Astrocyte (in vitro differentiated cells and primary cell): ENCODE data around the gene TPBG. TPM values are rescaled to one million over a fixed set of nuclear protein-coding genes. Genes with fewer than 3 reads are reported as not detected.

Experiments
- DNase-seq: peaks from one replicate; pipeline ENCODE4 v3.0.0-alpha.2; 2010; ENCODE audit warnings: low read depth
- FAIRE-seq: peaks from 2 replicates; lab custom pipeline; 2011; peaks lifted over from hg19 to GRCh38; lab: Jason Lieb, UNC
- H2AFZ ChIP-seq: 2 replicates; pipeline ENCODE4 v1.6.0; 2012; ENCODE audit warnings: low read depth, low read length, inconsistent platforms
- H3K27ac ChIP-seq: 2 replicates; pipeline ENCODE4 v1.5.1; 2011; ENCODE audit warnings: low read depth, low read length, inconsistent platforms
- H3K27me3 ChIP-seq: 2 replicates; pipeline ENCODE4 v1.6.0; 2011; ENCODE audit warnings: low read length, inconsistent platforms; ENCODE audit not compliant: insufficient read depth
- H3K36me3 ChIP-seq: 2 replicates; pipeline ENCODE4 v1.5.1; 2011; ENCODE audit warnings: low read length, inconsistent platforms; ENCODE audit not compliant: insufficient read depth
- H3K4me1 ChIP-seq: 2 replicates; pipeline ENCODE4 v1.5.1; 2011; ENCODE audit warnings: low read length, inconsistent platforms; ENCODE audit not compliant: insufficient read depth
- H3K4me2 ChIP-seq: 2 replicates; pipeline ENCODE4 v1.6.0; 2012; ENCODE audit warnings: low read length, inconsistent platforms
- H3K4me3 ChIP-seq: 2 replicates; pipeline ENCODE4 v1.5.1; 2011; ENCODE audit warnings: low read depth, mild to moderate bottlenecking, low read length, inconsistent platforms; ENCODE audit not compliant: insufficient read depth
- H3K79me2 ChIP-seq: 2 replicates; pipeline ENCODE4 v1.6.0; 2012; ENCODE audit warnings: mild to moderate bottlenecking, low read length, inconsistent platforms; ENCODE audit not compliant: insufficient read depth
- H3K9ac ChIP-seq: 2 replicates; pipeline ENCODE4 v1.6.0; 2012; ENCODE audit warnings: mild to moderate bottlenecking, low read length, inconsistent platforms
- H3K9me3 ChIP-seq: 2 replicates; pipeline ENCODE4 v1.5.1; 2012; ENCODE audit warnings: low read depth, mild to moderate bottlenecking, low read length, inconsistent platforms; ENCODE audit not compliant: insufficient read depth
- H4K20me1 ChIP-seq: 2 replicates; pipeline ENCODE4 v1.6.0; 2012; ENCODE audit warnings: low read length, inconsistent platforms; ENCODE audit not compliant: insufficient read depth
- H3K27ac Mint-ChIP-seq: one replicate; pipeline ENCODE4 v1.8.0; 2021; ENCODE audit warnings: mild to moderate bottlenecking, mixed read lengths; ENCODE audit not compliant: unreplicated experiment
- H3K27me3 Mint-ChIP-seq: one replicate; pipeline ENCODE4 v1.8.0; 2021; ENCODE audit warnings: low read depth, mixed read lengths; ENCODE audit not compliant: unreplicated experiment
- H3K36me3 Mint-ChIP-seq: one replicate; pipeline ENCODE4 v1.8.0; 2021; ENCODE audit warnings: low read depth, mixed read lengths; ENCODE audit not compliant: unreplicated experiment
- H3K4me1 Mint-ChIP-seq: one replicate; pipeline ENCODE4 v1.8.0; 2021; ENCODE audit warnings: low read depth, mixed read lengths; ENCODE audit not compliant: unreplicated experiment
- H3K4me3 Mint-ChIP-seq: one replicate; pipeline ENCODE4 v1.8.0; 2021; ENCODE audit warnings: mild to moderate bottlenecking, moderate library complexity, mixed read lengths; ENCODE audit not compliant: unreplicated experiment
- H3K9me3 Mint-ChIP-seq: one replicate; pipeline ENCODE4 v1.8.0; 2021; ENCODE audit warnings: mild to moderate bottlenecking, mixed read lengths; ENCODE audit not compliant: unreplicated experiment
- CTCF ChIP-seq: IDR thresholded peaks from 2 replicates; pipeline ENCODE4 v1.5.1; 2011; ENCODE audit warnings: low read depth, mild to moderate bottlenecking, inconsistent platforms, low read length, moderate library complexity; ENCODE audit not compliant: insufficient read depth
- EZH2 ChIP-seq: IDR thresholded peaks from 2 replicates; pipeline ENCODE4 v1.6.1; 2012; ENCODE audit warnings: mild to moderate bottlenecking, low read length, inconsistent platforms; ENCODE audit not compliant: insufficient read depth
- total RNA-seq: library from RNA; stranded (reverse); gene quantifications from 2 replicates; pipeline ENCODE4 v1.2.1, GENCODE V29; 2021

The TPBG gene
- total RNA-seq, 1 donor from 2014 or later = 26.0 TPM

GRCh38 chr6:82329766-82330165 lies 33.9 kb upstream of the TPBG start:
- no peaks in the 10 kb centered on the region for H3K36me3 ChIP-seq
- FAIRE-seq = no peak
- H4K20me1 ChIP-seq = no peaks in the 10 kb centered on the region
- no peaks in the 10 kb centered on the region for H3K9me3 ChIP-seq
- Mint-ChIP-seq H3K9me3 (no peaks in the 10 kb centered on the region), H3K4me3 (no peak overlapping the region), H3K27me3 (no peaks in the 10 kb centered on the region), H3K4me1 (peaks cover 7% of the 10 kb centered on the region), H3K27ac (no peak overlapping the region), H3K36me3 (no peaks in the 10 kb centered on the region)
- H3K9ac ChIP-seq = no peak overlapping the region
- H2AFZ ChIP-seq = no peak overlapping the region
- no peaks in the 10 kb centered on the region for H3K4me1 ChIP-seq
- no peak overlapping the region for H3K27ac ChIP-seq
- DNase-seq = no peak
- H3K4me2 ChIP-seq = no peak overlapping the region
- TF ChIP-seq CTCF (no peak), EZH2 (no peak)
- no peak overlapping the region for H3K4me3 ChIP-seq
- H3K27me3 ChIP-seq = no peaks in the 10 kb centered on the region
- no peaks in the 10 kb centered on the region for H3K79me2 ChIP-seq

DNA sequence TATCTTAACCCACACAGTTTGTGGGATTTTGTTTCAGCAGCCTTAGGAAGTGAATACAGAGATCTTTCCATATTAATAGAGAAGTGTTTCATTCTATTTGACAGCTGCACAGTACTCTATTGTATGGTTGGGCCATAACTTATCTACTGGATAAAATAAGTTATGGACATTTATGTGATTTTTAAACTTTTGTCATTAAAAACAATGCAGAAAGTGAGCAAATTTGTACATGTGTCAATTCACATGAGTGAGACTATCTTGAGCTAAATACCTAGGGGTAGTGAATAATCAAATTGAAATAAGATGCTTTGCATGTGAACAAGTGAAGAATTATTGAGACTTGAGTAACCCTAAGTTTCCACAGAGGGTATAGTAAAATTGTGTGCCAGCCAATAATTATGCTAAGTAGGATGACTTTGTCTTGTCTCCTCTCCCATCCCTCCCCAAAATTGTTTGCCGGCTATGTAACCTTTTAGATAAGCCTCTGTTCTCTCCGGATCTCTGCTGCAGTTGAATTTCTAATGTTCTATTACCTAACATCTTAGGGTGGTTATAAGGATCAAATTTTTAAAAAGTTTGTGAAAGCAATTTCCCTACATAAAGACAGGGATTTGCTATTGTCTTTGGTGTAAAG lies 33.3 kb upstream of the TPBG start:
- no peak overlapping the region for H3K4me3 Mint-ChIP-seq
- Histone ChIP-seq H3K4me1 (no peaks in the 10 kb centered on the region), H3K27me3 (no peaks in the 10 kb centered on the region), H3K36me3 (no peaks in the 10 kb centered on the region), H3K27ac (no peak overlapping the region), H3K9ac (no peak overlapping the region), H3K9me3 (no peaks in the 10 kb centered on the region), H4K20me1 (no peaks in the 10 kb centered on the region), H2AFZ (no peak overlapping the region), H3K4me3 (no peak overlapping the region), H3K4me2 (no peak overlapping the region), H3K79me2 (no peaks in the 10 kb centered on the region)
- no peaks in the 10 kb centered on the region for H3K9me3 Mint-ChIP-seq
- FAIRE-seq = no peak
- H3K27me3 Mint-ChIP-seq = no peaks in the 10 kb centered on the region
- H3K36me3 Mint-ChIP-seq = no peaks in the 10 kb centered on the region
- no peak for TF ChIP-seq CTCF
- TF ChIP-seq EZH2 = no peak
- DNase-seq = no peak
- H3K27ac Mint-ChIP-seq = no peak overlapping the region
- H3K4me1 Mint-ChIP-seq = peaks cover 7% of the 10 kb centered on the region

DNA sequence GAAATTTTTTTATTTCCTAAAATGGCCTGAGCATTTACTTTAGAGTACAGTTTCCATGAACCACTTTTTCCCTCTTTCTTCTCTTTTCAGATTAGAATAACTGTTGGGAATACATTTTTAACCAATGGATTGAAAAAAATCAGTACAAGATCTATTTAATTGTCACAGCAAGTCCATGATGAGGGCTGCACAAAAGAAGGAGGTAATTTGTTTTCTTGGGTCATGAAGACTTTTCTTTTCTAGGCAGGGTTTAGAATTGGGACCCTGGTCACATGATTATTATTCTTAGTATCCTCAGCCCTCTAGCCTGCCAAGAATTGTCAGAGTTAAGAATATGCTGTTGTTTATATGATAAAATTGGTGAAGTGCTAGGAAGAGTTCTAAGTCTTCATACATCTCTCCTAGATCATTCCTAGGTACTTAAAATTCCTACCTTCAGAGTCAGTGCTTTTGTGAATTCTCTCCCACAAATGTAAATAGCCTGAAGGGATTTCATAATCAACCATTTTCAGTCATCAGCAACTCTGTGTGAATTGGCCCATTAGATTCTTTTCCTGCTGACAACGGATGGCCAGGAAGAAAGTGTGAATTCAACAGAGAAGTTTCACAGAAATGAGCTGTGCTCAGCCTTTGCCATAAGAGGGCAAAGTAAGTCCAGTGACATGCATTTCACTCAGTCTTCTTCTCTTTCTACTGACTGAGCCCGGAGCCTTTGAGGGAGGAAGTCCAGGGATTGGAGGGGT lies 32.4 kb upstream of the TPBG start:
- Histone ChIP-seq H3K4me3 (no peak overlapping the region), H3K4me2 (no peak overlapping the region), H4K20me1 (no peaks in the 10 kb centered on the region), H2AFZ (no peak overlapping the region), H3K36me3 (no peaks in the 10 kb centered on the region), H3K79me2 (no peaks in the 10 kb centered on the region), H3K9ac (no peak overlapping the region), H3K27me3 (no peaks in the 10 kb centered on the region), H3K4me1 (no peaks in the 10 kb centered on the region), H3K9me3 (no peaks in the 10 kb centered on the region), H3K27ac (no peak overlapping the region)
- peaks cover 7% of the 10 kb centered on the region for H3K4me1 Mint-ChIP-seq
- no peak overlapping the region for H3K4me3 Mint-ChIP-seq
- no peak overlapping the region for H3K27ac Mint-ChIP-seq
- no peaks in the 10 kb centered on the region for H3K36me3 Mint-ChIP-seq
- H3K27me3 Mint-ChIP-seq = no peaks in the 10 kb centered on the region
- DNase-seq (peak; percentile 49), FAIRE-seq (peak; percentile 87)
- H3K9me3 Mint-ChIP-seq = no peaks in the 10 kb centered on the region
- TF ChIP-seq CTCF = no peak
